Activated CD4-positive, CD25-positive, alpha-beta regulatory T cell treated with anti-CD3 and anti-CD28 coated beads, Interleukin-2, amount 50 U/mL, for 16 hours (primary cell): ENCODE measurements around the gene ZKSCAN7.
"Not testable (repeated sequence)": the region's sequence is repeated elsewhere in the genome, so short reads cannot be mapped to it uniquely, and the experiment has no call there.

ENCODE experiments used
- DNase-seq: peaks from one replicate; pipeline ENCODE4 v3.0.0-alpha.2; 2020; ENCODE audit warnings: low read depth, low spot score

Gene ZKSCAN7

GRCh38 chr3:44576613-44577012 lies 21.6 kb downstream of the ZKSCAN7 start:
- DNase-seq: no peak

GRCh38 chr3:44577354-44577952 lies 22.5 kb downstream of the ZKSCAN7 start:
- not testable (repeated sequence) for DNase-seq

GRCh38 chr3:44578316-44578715 lies 23.3 kb downstream of the ZKSCAN7 start:
- DNase-seq: not testable (repeated sequence)

DNA sequence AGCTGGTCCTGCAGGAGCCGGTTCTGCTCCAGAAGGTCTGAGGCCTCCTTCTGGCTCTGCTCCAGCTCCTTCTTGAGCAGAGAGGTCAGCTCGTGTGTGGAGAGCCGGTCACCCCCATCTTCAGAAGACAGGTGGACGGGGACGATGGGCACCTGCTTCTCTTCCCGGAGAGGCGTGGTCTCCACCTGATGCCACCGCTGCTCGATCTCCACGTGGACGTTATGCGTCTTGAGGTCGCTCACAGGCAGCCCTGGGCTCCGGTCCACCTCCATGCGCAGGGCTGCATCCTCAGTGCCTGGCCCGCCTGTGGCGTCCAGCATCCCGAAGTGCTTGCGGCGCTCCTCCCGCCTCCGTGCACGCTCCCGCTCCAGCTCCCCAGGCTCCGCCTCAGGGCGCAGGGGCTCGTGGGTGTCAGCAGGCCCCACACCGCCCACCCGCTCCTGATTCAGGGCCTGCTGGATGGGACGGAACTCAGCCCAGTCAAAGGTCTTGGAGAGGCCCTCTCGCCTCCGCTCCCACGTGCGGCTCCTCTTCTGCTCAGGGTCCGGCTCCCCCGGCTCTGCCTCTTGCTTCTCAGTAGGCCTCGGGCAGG lies 24.0 kb downstream of the ZKSCAN7 start:
- DNase-seq: not testable (repeated sequence)

DNA sequence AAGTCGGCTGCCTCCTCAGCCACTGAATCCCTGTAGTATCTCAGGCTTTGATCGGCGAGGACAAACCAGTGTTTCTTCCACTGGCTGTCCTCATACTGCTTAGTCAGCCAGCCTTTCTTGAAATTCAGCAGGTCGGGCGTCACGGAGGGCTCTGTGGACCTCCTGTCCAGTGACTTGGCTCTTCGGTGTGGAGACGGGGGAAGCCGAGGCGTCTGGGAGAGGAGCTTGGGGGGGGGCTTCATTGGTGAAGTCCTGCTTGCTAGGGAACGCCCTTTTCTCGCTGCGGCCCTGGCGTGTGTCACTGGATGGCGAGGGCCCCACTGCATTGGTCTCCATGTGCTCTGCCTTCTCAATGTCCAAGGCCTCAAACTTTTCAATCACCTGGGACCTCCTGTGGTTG lies 24.8 kb downstream of the ZKSCAN7 start:
- DNase-seq: not testable (repeated sequence)

DNA sequence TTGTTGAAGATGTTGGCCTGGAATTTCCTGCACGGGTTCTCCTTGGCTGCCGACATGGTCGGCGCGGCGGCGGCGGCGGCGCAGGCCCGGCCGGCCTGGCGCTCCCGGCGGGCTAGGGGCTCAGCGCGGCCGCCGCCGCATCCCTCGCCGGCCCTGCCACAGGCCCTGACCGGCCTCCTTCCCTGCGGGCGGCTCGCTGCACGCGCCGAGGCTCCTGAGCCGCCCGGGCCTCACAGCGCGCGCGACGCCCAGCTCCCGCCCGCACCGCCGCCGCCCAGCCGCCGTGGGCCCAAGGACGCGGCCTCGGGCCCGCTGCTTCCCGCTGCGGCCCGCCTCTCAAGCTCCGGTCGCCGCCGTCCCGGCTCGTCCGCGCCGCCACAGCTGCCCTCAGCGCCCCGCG lies 26.0 kb downstream of the ZKSCAN7 start:
- not testable (repeated sequence) for DNase-seq

DNA sequence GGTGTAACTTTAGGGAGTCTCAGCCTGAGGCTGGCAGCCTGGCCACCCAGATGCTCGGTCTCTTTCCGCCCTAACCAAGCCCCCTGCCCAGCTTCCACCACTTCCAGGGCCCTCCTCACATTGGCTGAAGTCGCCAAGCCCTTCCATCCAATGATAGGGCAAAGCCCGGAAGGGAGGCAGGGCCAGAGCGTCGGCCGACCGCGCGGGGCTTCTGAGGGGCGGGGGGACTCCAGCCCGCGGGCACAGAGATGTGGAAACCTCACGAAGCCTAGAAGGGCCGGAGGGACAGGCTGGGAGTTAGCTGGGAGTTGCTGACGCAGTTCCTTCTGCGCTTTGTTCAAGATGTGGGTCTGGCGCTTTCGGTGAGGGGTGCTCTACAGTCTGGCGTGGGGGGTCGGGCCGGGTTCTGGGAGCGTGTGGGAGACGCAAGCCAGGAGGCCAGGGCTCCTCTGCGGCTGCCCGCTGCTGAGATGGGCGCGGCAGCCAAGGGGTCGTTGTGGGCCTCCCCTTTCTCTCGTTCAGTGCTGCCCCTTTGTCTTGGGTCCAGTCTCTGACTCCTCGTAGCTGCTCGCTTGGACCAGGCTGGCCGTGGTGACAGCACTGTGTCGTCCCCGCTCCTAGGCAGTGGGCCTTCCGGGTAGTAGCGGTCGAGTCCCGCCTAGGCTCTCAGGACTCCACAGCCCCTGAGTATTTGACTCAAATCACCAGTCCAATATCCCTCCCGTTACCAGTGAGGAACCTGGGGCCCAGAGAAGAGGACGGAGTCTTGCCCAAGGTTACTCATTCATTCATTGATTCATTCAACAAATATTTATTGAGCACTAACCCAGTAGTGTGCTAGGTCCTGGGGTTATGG lies 29.9 kb downstream of the ZKSCAN7 start, which contains the start of gene ZNF660:
Gene ZNF660 (plus strand): TSS at position 319 of the 856 bp plus-strand sequence. CDS start 9,230 bp downstream, outside the sequence.
- no peak for DNase-seq

GRCh38 chr3:44596621-44597020 lies 41.6 kb downstream of the ZKSCAN7 start:
- DNase-seq: no peak

- DNase-seq: no peak
Observed at GRCh38 chr3:44601749-44602148, 46.8 kb downstream of the ZKSCAN7 start.

DNA sequence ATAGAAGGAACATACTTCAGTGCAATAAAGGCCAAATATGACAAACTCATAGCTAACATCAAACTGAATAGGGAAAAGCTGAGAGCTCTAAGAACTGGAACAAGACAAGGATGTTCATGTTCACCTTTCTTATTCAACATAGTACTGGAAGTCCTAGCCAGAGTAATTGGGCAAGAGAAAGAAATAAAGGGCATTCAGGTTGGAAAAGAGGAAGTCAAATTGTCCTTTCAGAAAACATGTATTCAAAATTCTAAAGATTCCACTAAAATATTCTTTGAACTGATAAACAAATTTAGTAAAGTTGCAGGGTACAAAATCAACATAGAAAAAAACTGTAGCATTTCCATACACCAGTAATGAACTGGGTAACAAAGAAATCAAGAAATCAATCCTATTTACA lies 57.7 kb downstream of the ZKSCAN7 start:
- no peak for DNase-seq
